GM20431 (cell line): ENCODE results near the gene LSM14B.
"Not testable (repeated sequence)": the region's sequence is repeated elsewhere in the genome, so short reads cannot be mapped to it uniquely, and the experiment has no call there.

Experiments used
- in situ Hi-C: fragments of 300-500 bp; cut with MseI, MboI; formaldehyde crosslinking; loops from one replicate; pipeline ENCODE4 v1.15.0; 2020; ENCODE audit warnings: low sequenced_read_pairs; ENCODE audit not compliant: unreplicated experiment

Gene LSM14B

DNA sequence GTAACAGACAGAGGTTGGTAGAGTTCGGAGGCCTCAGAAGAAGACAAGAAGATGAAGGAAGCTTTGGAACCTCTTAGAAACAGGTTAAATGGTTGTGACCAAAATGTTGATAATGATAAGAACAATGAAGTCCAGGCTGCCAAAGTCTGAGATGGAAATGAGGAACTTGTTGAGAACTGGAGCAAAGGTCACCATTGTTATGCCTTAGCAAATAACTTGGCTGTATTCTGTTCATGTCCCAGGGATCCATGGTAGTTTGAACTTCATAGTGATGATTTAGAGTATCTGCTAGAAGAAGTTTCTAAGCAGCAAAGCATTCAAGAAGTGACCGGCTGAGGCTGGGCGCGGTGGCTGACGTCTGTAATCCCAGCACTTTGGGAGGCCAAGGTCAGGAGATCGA, 11.1 kb upstream of the LSM14B start:
- in situ Hi-C loops = no loop called here

GRCh38 chr20:62112368-62112767, 9.9 kb upstream of the LSM14B start:
- in situ Hi-C loops = no loop called here

- in situ Hi-C loops = no loop called here
Measured at GRCh38 chr20:62114894-62115293, 7.4 kb upstream of the LSM14B start.

- in situ Hi-C loops = not testable (repeated sequence)
Measured at GRCh38 chr20:62115800-62116407, 6.4 kb upstream of the LSM14B start.

- in situ Hi-C loops = no loop called here
Measured at GRCh38 chr20:62116558-62117361, 5.5 kb upstream of the LSM14B start.

GRCh38 chr20:62117362-62117646, 5.0 kb upstream of the LSM14B start:
- in situ Hi-C loops = no loop called here

DNA sequence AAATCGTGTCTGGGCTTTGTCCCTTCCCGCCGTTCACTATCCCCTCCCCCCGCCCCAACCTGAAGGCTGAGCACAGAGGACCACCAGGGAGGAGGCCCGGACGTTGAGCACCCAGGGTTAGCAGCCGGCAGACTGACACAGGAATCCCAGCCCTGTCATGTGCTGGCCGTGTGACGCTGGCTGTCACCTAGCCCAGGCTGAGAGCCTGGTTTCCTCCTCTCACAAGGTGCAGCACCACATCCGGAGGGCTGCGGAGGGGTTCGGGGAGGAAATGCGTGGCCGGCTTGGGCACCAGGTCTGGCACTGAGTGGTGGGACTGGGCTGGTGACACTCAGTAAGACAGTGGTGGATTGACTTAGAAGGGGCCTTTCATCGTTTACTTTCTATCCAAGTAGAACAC, 4.6 kb upstream of the LSM14B start:
- in situ Hi-C loops = no loop called here

GRCh38 chr20:62118113-62119043, 3.9 kb upstream of the LSM14B start:
- in situ Hi-C loops = no loop called here

DNA sequence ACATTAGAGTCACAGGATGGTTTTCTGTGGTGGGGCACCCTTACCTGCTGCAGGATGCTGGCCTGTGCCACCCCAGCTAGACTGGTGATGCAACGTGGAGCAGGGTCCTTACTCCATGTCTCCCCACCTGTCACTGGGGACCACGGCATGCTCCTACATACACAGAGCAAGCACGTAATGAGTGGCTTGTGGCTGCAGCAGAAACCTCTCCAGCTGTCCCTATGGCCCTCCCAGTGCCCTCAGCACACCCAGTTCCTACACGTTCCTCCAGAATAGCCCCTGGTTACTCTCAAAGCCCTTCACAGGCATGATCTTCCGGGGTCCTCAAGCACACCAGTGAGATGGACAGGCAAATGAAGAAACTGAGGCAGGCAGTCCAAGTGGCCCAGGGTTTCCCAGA, 3.2 kb upstream of the LSM14B start:
- in situ Hi-C loops = no loop called here

- in situ Hi-C loops = no loop called here
Measured at GRCh38 chr20:62119591-62120364, 2.5 kb upstream of the LSM14B start.

- in situ Hi-C loops = no loop called here
Measured at GRCh38 chr20:62120365-62120762, 1.9 kb upstream of the LSM14B start.

- in situ Hi-C loops = no loop called here
Measured at GRCh38 chr20:62120990-62121775, 1.1 kb upstream of the LSM14B start.

DNA sequence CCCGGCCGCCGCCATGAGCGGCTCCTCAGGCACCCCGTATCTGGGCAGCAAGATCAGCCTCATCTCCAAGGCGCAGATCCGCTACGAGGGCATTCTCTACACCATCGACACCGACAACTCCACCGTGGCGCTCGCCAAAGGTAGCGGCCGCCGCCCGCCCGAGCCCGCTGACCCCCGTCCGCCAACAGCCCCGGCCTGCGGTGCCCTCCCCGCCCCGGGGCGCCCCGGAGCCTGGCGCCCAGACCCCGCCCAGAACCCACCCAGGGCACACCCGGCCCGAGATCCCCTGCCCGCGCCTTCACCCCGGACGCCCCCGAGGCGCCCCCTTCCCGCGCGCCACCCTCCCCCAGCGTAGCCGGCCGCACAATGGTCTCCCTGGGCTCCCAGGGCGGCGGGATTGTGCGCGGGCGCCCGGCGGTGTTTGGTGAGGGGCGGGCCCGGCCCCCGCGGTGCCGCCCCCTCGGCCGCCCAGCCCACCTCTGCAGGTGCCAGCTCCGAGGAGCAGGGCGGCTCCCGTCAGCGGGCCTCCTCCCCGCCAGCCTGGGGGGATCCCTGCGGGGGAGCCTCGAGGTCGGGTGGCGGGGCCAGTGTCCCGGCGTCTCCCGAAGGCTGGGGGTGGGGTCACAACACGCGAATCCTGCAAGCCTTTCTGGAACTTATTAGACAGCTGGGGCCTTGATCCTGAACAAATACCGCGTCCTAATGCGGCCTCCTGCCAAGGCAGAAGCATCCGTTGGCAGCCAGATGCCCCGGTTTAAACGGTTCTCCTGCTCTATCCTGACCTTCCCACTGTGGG, 577 bp downstream of the LSM14B start:
- in situ Hi-C loops = no loop called here

DNA sequence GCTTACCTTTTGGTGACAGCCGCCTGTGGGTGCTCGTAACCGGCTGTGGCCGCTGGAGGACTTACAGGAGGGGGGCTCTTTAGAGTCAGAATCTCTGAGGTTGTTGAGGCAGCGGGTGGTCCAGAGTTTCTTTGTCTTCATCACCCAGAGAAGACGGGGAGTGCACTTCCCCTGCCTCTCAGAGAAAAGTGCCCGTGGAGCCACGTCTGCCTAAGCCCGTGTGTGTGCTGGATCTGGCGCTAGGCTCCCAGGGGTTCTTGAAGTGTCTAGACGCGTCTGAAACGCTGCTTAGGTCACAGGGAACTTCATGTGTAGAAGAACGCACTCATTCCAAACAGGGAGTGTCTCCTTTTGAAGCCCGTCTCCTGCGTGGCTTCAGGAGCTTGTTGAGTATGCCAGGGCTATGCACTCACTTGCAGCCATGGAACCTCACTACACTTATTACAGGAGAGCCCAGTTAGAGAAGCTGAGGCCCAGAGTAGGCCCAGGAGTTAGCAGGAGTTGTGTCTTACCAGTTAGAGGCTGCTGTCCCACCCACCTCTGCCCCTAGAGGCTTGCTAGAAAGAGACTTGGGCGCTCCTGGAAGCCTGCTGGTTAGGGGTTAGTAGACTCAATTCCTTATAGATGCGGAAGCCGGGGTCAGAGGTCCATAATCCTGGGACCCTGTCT, 1.3 kb downstream of the LSM14B start:
- in situ Hi-C loops = no loop called here

DNA sequence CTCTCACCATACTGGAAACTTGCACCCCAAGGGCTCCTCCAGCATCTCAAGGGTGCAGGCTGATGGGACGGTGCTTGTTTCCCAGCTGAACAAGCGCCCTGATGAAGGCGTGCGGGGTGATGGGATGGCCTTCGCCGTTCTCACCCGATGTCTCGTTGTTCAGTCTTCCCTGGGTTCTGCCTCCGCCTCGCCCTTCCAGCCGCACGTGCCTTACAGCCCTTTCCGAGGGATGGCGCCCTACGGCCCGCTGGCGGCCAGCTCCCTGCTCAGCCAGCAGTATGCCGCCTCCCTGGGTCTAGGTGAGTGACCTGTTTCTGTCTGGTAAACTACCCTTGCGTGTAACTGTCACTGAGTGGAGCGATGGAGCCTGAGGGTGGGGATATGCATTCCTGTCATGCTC, 3.9 kb downstream of the LSM14B start:
- in situ Hi-C loops = no loop called here

DNA sequence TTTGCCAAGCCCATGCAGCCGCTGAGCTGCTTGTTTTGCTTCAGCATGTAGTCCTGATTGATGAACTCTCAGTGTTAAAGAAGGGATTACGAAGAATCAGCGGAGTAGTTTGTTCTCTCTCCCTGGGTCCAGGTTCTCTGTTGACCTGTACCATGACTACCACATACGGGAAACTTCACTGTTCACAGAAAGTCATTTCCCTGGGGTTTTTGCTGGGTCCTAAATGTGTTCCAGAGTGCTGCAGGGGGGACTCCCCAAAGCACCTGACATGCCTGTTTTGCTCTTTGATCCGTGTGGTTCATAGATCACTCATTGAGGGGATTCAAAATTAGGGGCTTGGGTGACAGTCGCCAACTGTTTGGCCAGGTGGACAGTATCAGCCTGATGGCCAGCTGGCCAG, 5.5 kb downstream of the LSM14B start:
- in situ Hi-C loops = no loop called here

DNA sequence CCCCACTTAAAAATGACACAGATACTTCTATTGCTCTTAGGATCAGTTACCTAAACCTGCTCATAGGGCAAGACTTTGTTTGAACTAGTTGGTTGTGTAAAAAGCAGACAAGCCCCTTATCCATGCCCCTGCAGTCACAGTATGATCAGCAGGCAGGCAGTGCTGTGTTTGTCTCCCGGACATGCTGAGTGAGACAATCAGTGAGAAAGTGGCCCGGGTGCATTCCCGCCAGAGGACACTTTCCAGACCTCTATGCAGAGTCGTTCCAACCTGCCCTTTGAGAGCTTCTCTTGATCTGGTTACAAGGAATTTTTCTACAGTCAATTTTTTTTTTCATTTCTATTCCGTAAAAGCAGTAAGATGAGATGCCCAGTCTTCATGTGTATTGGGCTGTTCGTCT, 6.2 kb downstream of the LSM14B start:
- in situ Hi-C loops = no loop called here
